ENCODE results near the gene CDR2.

GRCh38 chr16:22317001-22317530 is 57.4 kb downstream of the CDR2 start:
- no peak for TF ChIP-seq CTCF (IDR thresholded peaks at IDR 0.05; ENCODE audit: low read depth, low read length, poor library complexity, severe bottlenecking)
- TF ChIP-seq EZH2phosphoT487 (IDR thresholded peaks at IDR 0.05; ENCODE audit: borderline replicate concordance, low read length): no peak
